ENCODE measurements around the gene TNIK. TPM values are rescaled to one million over a fixed set of nuclear protein-coding genes. Genes with fewer than 3 reads are reported as not detected.
"Not testable (repeated sequence)": the region's sequence is repeated elsewhere in the genome, so short reads cannot be mapped to it uniquely, and the experiment has no call there.

TNIK gene
- total and polyA plus RNA-seq, 2 donors: 6.5 to 9.0 TPM

DNA sequence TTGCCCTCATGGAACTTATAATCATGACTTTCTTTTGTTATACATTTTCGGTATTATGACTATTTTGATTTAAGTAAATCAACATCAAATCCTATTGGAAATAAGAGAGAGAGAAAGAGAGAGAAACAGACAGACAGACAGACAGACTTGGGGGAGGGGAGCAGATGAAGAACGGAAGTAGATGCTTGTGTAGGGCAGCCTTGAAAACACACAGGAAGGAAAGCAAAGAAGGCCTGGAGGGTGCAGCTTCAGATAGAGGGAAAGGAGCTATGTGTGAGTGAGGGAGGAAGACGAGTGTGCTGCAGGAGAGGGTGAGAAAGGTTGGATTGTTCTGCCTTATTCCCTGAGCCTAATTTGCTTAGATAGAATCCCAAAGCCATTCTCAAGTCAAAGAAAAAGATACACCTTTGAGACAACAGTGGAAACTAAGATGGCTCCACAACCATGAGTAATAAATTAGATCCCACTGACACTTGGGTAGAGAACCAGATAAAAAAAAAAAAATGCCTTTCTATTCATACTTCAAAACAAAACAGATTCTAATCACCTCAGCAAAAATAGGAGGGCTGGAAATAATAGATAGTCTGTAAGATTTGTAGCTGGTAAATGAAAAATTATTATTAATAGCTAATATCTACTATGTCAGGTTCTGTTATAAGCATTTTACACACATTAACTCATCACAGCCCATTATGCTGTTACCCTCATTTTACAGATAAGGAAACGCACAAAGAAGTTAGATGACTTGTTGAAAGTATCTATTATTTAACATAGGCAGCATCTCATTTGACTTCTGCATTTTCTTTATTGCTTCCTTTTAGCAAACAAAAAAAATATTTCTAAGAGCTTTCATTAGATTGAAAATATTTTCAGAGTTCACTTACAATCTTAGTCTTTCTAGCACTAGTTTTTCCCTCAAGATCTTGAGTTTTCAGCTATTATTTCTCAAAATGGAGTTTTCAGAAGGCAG lies 214.1 kb downstream of the TNIK start:
- H3K4me3 ChIP-seq (ENCODE audit: low read length in 2 of 2): no peak overlapping the region
- H3K36me3 ChIP-seq (ENCODE audit: control insufficient read depth in 2 of 2, insufficient read depth in 2 of 2, low read length in 1 of 2): no peaks in the 10 kb centered on the region
- H3K4me1 ChIP-seq (ENCODE audit: control insufficient read depth in 2 of 2, insufficient read depth in 2 of 2, low read length in 2 of 2): peaks cover 2 to 11% of the 10 kb centered on the region in 2 donors
- peak in 2 of 9 donors; percentile 32 to 37 for DNase-seq (ENCODE audit: low read depth in 6 of 9, low spot score in 9 of 9)
- peak overlapping the region in 1 of 2 donors; percentile 5 for H3K27ac ChIP-seq (ENCODE audit: low read depth in 1 of 2, low read length in 1 of 2)
- 68% methylated on average over 4 of the region's 4 CpGs for WGBS
- no peaks in the 10 kb centered on the region for H3K27me3 ChIP-seq (ENCODE audit: control insufficient read depth in 2 of 2, insufficient read depth in 1 of 2, low read length in 1 of 2)
- no peaks in the 10 kb centered on the region for H3K9me3 ChIP-seq (ENCODE audit: control insufficient read depth in 2 of 2, insufficient read depth in 1 of 2, low read length in 1 of 2)

DNA sequence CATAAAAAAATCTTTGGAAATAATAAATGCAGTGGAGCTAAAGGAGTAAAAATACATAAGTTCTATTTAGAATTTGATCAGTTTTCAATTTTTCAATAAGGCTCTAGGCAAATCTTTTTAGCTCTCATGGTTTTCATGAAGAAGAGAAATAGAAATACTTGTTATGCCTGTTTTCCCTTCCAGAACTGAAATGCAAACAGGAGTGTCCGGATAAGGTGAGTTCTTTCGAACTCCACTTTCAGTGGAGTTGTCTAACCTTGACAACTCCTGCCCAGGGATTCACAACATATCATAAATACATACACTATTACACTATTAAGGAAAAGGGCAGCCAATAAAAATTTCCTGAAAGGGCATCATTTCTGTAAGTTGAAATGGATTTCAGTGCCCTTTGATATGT lies 217.3 kb downstream of the TNIK start:
- DNase-seq (ENCODE audit: low read depth in 6 of 9, low spot score in 9 of 9): no peak
- Histone ChIP-seq H3K4me1 (ENCODE audit: control insufficient read depth in 2 of 2, insufficient read depth in 2 of 2, low read length in 2 of 2) (peaks cover 0 to 4% of the 10 kb centered on the region in 2 donors), H3K4me3 (ENCODE audit: low read length in 2 of 2) (no peak overlapping the region), H3K27ac (ENCODE audit: low read depth in 1 of 2, low read length in 1 of 2) (no peak overlapping the region), H3K36me3 (ENCODE audit: control insufficient read depth in 2 of 2, insufficient read depth in 2 of 2, low read length in 1 of 2) (no peaks in the 10 kb centered on the region), H3K9me3 (ENCODE audit: control insufficient read depth in 2 of 2, insufficient read depth in 1 of 2, low read length in 1 of 2) (no peaks in the 10 kb centered on the region), H3K27me3 (ENCODE audit: control insufficient read depth in 2 of 2, insufficient read depth in 1 of 2, low read length in 1 of 2) (no peaks in the 10 kb centered on the region)
- WGBS: 47% methylated on average over 2 of the region's 2 CpGs

DNA sequence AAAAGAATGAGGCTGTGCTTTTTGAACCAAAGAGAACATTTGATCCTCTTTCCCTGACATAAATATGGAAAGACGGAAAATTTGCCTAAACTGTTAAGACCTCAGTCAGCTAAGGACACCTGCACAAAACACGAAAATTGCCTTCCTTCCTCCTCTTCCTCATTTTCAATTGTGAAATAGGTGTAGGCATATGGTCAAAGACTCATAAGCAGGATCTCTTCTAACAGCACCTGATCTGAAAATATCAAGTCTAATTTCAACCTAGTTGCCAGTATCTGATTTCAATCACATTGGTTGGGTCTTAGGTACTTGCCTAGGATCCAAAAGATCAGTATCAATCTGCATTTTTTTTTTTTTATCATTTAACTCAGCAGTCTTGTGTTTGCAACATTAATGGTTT lies 218.0 kb downstream of the TNIK start:
- Histone ChIP-seq H3K4me3 (ENCODE audit: low read length in 2 of 2) (no peak overlapping the region), H3K9me3 (ENCODE audit: control insufficient read depth in 2 of 2, insufficient read depth in 1 of 2, low read length in 1 of 2) (no peaks in the 10 kb centered on the region), H3K27ac (ENCODE audit: low read depth in 1 of 2, low read length in 1 of 2) (no peak overlapping the region), H3K4me1 (ENCODE audit: control insufficient read depth in 2 of 2, insufficient read depth in 2 of 2, low read length in 2 of 2) (peaks cover 0 to 3% of the 10 kb centered on the region in 2 donors), H3K27me3 (ENCODE audit: control insufficient read depth in 2 of 2, insufficient read depth in 1 of 2, low read length in 1 of 2) (no peaks in the 10 kb centered on the region), H3K36me3 (ENCODE audit: control insufficient read depth in 2 of 2, insufficient read depth in 2 of 2, low read length in 1 of 2) (no peaks in the 10 kb centered on the region)
- WGBS: 91% methylated on average over 2 of the region's 2 CpGs
- no peak for DNase-seq (ENCODE audit: low read depth in 6 of 9, low spot score in 9 of 9)

- not testable (repeated sequence) for H3K9me3 ChIP-seq (ENCODE audit: control insufficient read depth in 2 of 2, insufficient read depth in 1 of 2, low read length in 1 of 2); H3K27me3 ChIP-seq (ENCODE audit: control insufficient read depth in 2 of 2, insufficient read depth in 1 of 2, low read length in 1 of 2); H3K4me1 ChIP-seq (ENCODE audit: control insufficient read depth in 2 of 2, insufficient read depth in 2 of 2, low read length in 2 of 2); H3K36me3 ChIP-seq (ENCODE audit: control insufficient read depth in 2 of 2, insufficient read depth in 2 of 2, low read length in 1 of 2); H3K27ac ChIP-seq (ENCODE audit: low read depth in 1 of 2, low read length in 1 of 2); DNase-seq (ENCODE audit: low read depth in 6 of 9, low spot score in 9 of 9); H3K4me3 ChIP-seq (ENCODE audit: low read length in 2 of 2)
- WGBS: 88% methylated on average over 2 of the region's 2 CpGs
Measured at GRCh38 chr3:171241655-171242054, 218.6 kb downstream of the TNIK start.

- H3K4me1 ChIP-seq (ENCODE audit: control insufficient read depth in 2 of 2, insufficient read depth in 2 of 2, low read length in 2 of 2): no peaks in the 10 kb centered on the region
- no peak overlapping the region for H3K4me3 ChIP-seq (ENCODE audit: low read length in 2 of 2)
- H3K27ac ChIP-seq (ENCODE audit: low read depth in 1 of 2, low read length in 1 of 2): no peak overlapping the region
- no peaks in the 10 kb centered on the region for H3K9me3 ChIP-seq (ENCODE audit: control insufficient read depth in 2 of 2, insufficient read depth in 1 of 2, low read length in 1 of 2)
- H3K27me3 ChIP-seq (ENCODE audit: control insufficient read depth in 2 of 2, insufficient read depth in 1 of 2, low read length in 1 of 2): no peaks in the 10 kb centered on the region
- no peak for DNase-seq (ENCODE audit: low read depth in 6 of 9, low spot score in 9 of 9)
- WGBS: 95% methylated on average over 3 of the region's 3 CpGs
- H3K36me3 ChIP-seq (ENCODE audit: control insufficient read depth in 2 of 2, insufficient read depth in 2 of 2, low read length in 1 of 2): no peaks in the 10 kb centered on the region
Measured at GRCh38 chr3:171240504-171240835, 219.7 kb downstream of the TNIK start.

DNA sequence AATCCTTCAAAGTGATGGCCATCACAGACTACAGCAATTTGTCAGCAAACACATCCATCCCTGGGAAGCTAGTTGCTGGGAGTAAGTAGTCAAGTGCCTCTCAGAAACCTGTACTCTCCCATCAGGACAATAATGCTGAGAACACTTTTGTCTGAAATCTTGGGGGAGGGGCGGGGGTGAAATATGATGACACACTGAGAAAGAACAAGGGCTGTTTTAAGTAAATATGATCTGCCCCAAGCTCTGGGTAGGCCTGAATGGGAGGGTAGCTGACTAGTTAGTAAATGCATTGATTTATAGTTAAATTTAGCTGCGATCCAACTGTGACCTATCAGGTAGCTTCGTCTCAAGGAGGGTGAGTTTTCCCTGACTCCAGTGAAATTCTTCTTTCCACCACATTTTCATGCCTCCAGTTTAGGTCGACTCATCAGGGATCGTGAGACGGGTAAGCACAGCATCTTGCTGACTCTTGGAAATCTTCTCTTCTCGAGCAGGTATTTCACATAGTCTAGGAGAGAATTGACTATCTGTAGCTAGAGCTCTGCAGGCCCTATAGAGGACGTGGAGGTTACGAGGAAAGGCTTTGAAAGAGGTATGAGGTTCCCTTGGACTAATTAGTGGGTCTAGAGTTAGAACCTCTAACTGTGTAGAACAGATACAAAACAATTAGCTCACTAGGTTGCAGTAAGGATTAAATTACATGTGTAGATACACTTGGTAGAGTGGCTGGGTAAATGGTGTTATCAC lies 220.3 kb downstream of the TNIK start:
- Histone ChIP-seq H3K27ac (ENCODE audit: low read depth in 1 of 2, low read length in 1 of 2) (no peak overlapping the region), H3K36me3 (ENCODE audit: control insufficient read depth in 2 of 2, insufficient read depth in 2 of 2, low read length in 1 of 2) (no peaks in the 10 kb centered on the region), H3K27me3 (ENCODE audit: control insufficient read depth in 2 of 2, insufficient read depth in 1 of 2, low read length in 1 of 2) (no peaks in the 10 kb centered on the region), H3K9me3 (ENCODE audit: control insufficient read depth in 2 of 2, insufficient read depth in 1 of 2, low read length in 1 of 2) (no peaks in the 10 kb centered on the region), H3K4me1 (ENCODE audit: control insufficient read depth in 2 of 2, insufficient read depth in 2 of 2, low read length in 2 of 2) (no peaks in the 10 kb centered on the region), H3K4me3 (ENCODE audit: low read length in 2 of 2) (no peak overlapping the region)
- WGBS: 96% methylated on average over 9 of the region's 9 CpGs
- DNase-seq (ENCODE audit: low read depth in 6 of 9, low spot score in 9 of 9): no peak

DNA sequence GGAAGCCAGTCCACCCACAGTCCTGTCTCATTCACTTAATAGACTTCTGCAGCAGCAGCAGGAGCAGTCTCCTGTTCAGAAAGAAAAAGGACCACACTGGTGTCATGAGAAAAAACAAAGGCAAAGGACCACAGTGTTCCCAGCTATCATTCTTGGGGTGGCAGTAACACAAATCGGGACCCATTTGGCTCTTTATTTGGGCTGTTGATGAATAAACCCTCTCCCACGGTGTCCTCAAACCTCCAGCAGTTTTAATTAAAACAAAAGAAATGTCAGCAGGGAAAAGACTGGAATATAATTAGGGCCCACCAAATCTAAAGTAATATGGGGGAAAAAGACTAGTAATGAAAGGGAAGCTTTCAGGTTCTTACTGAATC lies 223.2 kb downstream of the TNIK start:
- Histone ChIP-seq H3K27ac (ENCODE audit: low read depth in 1 of 2, low read length in 1 of 2) (no peak overlapping the region), H3K27me3 (ENCODE audit: control insufficient read depth in 2 of 2, insufficient read depth in 1 of 2, low read length in 1 of 2) (no peaks in the 10 kb centered on the region), H3K4me3 (ENCODE audit: low read length in 2 of 2) (no peak overlapping the region), H3K36me3 (ENCODE audit: control insufficient read depth in 2 of 2, insufficient read depth in 2 of 2, low read length in 1 of 2) (no peaks in the 10 kb centered on the region), H3K4me1 (ENCODE audit: control insufficient read depth in 2 of 2, insufficient read depth in 2 of 2, low read length in 2 of 2) (no peaks in the 10 kb centered on the region), H3K9me3 (ENCODE audit: control insufficient read depth in 2 of 2, insufficient read depth in 1 of 2, low read length in 1 of 2) (no peaks in the 10 kb centered on the region)
- no peak for DNase-seq (ENCODE audit: low read depth in 6 of 9, low spot score in 9 of 9)
- over 99% methylated on average over 2 of the region's 2 CpGs for WGBS

DNA sequence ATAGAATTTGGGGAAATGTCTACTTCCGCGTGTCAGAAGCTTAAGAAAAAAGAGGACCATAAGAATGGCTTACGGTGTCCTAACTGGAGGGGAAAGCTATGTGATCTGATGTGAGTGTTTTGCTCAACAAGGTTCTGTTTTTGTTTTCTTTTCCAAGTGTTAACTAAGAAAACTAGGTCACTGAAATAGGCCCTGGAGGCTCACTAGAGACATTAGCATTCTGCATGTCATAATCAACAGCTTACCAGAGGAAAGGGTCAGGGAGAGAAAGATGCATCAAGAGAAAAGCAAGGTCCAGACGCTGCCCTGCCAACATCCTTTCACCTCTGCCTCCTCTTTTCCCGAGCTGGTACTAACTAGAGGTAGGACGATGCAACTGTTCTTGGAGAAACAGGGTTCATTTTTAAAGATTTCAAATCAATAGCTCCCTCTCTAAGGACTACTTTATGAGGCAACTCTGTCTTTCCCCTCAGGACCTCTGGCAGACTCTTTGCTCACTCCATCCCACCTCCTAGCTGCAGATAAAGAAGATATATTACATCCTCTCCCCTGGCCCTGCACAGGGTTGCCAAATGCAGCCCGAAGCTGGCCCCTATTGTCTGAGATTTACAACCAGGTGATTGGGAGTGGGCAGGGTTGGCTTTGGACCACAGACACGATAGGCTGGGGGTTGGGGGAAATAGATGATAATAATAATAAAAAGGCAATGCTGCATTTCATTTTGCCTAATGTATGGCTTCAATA lies 223.8 kb downstream of the TNIK start:
- no peak overlapping the region for H3K27ac ChIP-seq (ENCODE audit: low read depth in 1 of 2, low read length in 1 of 2)
- H3K4me3 ChIP-seq (ENCODE audit: low read length in 2 of 2): no peak overlapping the region
- DNase-seq (ENCODE audit: low read depth in 6 of 9, low spot score in 9 of 9): no peak
- 98% methylated on average over 8 of the region's 8 CpGs for WGBS
- H3K27me3 ChIP-seq (ENCODE audit: control insufficient read depth in 2 of 2, insufficient read depth in 1 of 2, low read length in 1 of 2): no peaks in the 10 kb centered on the region
- no peaks in the 10 kb centered on the region for H3K36me3 ChIP-seq (ENCODE audit: control insufficient read depth in 2 of 2, insufficient read depth in 2 of 2, low read length in 1 of 2)
- no peaks in the 10 kb centered on the region for H3K4me1 ChIP-seq (ENCODE audit: control insufficient read depth in 2 of 2, insufficient read depth in 2 of 2, low read length in 2 of 2)
- H3K9me3 ChIP-seq (ENCODE audit: control insufficient read depth in 2 of 2, insufficient read depth in 1 of 2, low read length in 1 of 2): no peaks in the 10 kb centered on the region
